Neural cell (in vitro differentiated cells): ENCODE measurements around the gene SMAD2. TPM values are rescaled to one million over a fixed set of nuclear protein-coding genes. Genes with fewer than 3 reads are reported as not detected.

Experiments used
- H2AFZ ChIP-seq: fragments of 200-600, 300-800 bp; sonication (generic), shearing (Covaris generic); 2 replicates; pipeline ENCODE4 v1.6.0; 2014; ENCODE audit warnings: low read depth, mild to moderate bottlenecking, antibody characterized with exemption, low read length, moderate library complexity
- H3F3A ChIP-seq: fragments of 200-600 bp; shearing (Covaris generic); 2 replicates; pipeline ENCODE4 v1.6.1; 2016; ENCODE audit warnings: mild to moderate bottlenecking, moderate library complexity, mixed read lengths, antibody characterized with exemption, low read length; ENCODE audit not compliant: insufficient read depth, poor library complexity, severe bottlenecking
- H3K27ac ChIP-seq: fragments of 200-600, 300-800 bp; sonication (generic), shearing (Covaris generic); 2 replicates; pipeline ENCODE4 v1.5.1; 2014; ENCODE audit warnings: mild to moderate bottlenecking, low read length, moderate library complexity
- H3K27me3 ChIP-seq: fragments of 300-800, 200-600 bp; sonication (generic), shearing (Covaris generic); 2 replicates; pipeline ENCODE4 v1.6.0; 2014; ENCODE audit warnings: mild to moderate bottlenecking, low read depth, low read length, moderate library complexity; ENCODE audit not compliant: insufficient read depth
- H3K36me3 ChIP-seq: fragments of 300-800, 200-600 bp; sonication (generic), shearing (Covaris generic); 2 replicates; pipeline ENCODE4 v1.5.1; 2014; ENCODE audit warnings: mild to moderate bottlenecking, antibody characterized with exemption, low read length, moderate library complexity; ENCODE audit not compliant: insufficient read depth
- H3K4me2 ChIP-seq: fragments of 300-800, 200-600 bp; sonication (generic), shearing (Covaris generic); 2 replicates; pipeline ENCODE4 v1.6.0; 2014; ENCODE audit warnings: mild to moderate bottlenecking, low read length
- H3K4me3 ChIP-seq: fragments of 300-800, 200-600 bp; sonication (generic), shearing (Covaris generic); 2 replicates; pipeline ENCODE4 v1.5.1; 2014; ENCODE audit warnings: mild to moderate bottlenecking, low read length, moderate library complexity
- H3K79me2 ChIP-seq: fragments of 200-600 bp; shearing (Covaris generic); replicated peaks from 2 replicates; pipeline ENCODE4 v1.6.0; 2014; ENCODE audit warnings: mild to moderate bottlenecking, low read length, moderate library complexity; ENCODE audit not compliant: insufficient read depth
- H3K9ac ChIP-seq: fragments of 300-800, 200-600 bp; sonication (generic), shearing (Covaris generic); 2 replicates; pipeline ENCODE4 v1.6.1; 2016; ENCODE audit warnings: mild to moderate bottlenecking, low read length, mixed read lengths
- H3K9me2 ChIP-seq: fragments of 200-600 bp; shearing (Covaris generic); 2 replicates; pipeline ENCODE4 v1.6.1; 2016; ENCODE audit warnings: mild to moderate bottlenecking, low read length, mixed read lengths; ENCODE audit not compliant: insufficient read depth
- H3K9me3 ChIP-seq: fragments of 200-600, 300-800 bp; sonication (generic), shearing (Covaris generic); 2 replicates; pipeline ENCODE4 v1.6.1; 2016; ENCODE audit warnings: mild to moderate bottlenecking, mixed run types, low read length, moderate library complexity, mixed read lengths
- H4K20me1 ChIP-seq: fragments of 200-600 bp; shearing (Covaris generic); 2 replicates; pipeline ENCODE4 v1.6.1; 2016; ENCODE audit warnings: mild to moderate bottlenecking, mixed run types; ENCODE audit not compliant: insufficient read depth
- CTCF ChIP-seq: fragments of 450-650 bp; IDR thresholded peaks from 2 replicates; pipeline ENCODE4 v1.5.1; 2014; ENCODE audit warnings: antibody characterized with exemption, mild to moderate bottlenecking, moderate library complexity; ENCODE audit not compliant: poor library complexity, severe bottlenecking
- EP300 ChIP-seq: fragments of 450-650 bp; conservative IDR thresholded peaks from 2 replicates; pipeline ENCODE4 v1.6.1; 2014; ENCODE audit warnings: antibody characterized with exemption, mild to moderate bottlenecking, moderate library complexity; ENCODE audit not compliant: poor library complexity, severe bottlenecking
- EZH2 ChIP-seq: fragments of 200-600, 300-800 bp; shearing (Covaris generic), sonication (generic); IDR thresholded peaks from 2 replicates; pipeline ENCODE4 v1.6.1; 2014; ENCODE audit warnings: antibody characterized with exemption, low read length, borderline replicate concordance, mild to moderate bottlenecking; ENCODE audit not compliant: insufficient read depth, poor library complexity, severe bottlenecking
- MXI1 ChIP-seq: fragments of 450-650 bp; conservative IDR thresholded peaks from 2 replicates; pipeline ENCODE4 v1.6.1; 2014; ENCODE audit warnings: antibody characterized with exemption, mild to moderate bottlenecking; ENCODE audit not compliant: poor library complexity, severe bottlenecking
- POLR2AphosphoS5 ChIP-seq: IDR thresholded peaks from 2 replicates; pipeline ENCODE4 v1.6.1; 2012
- RAD21 ChIP-seq: fragments of 450-650 bp; conservative IDR thresholded peaks from 2 replicates; pipeline ENCODE4 v1.6.1; 2014; ENCODE audit warnings: antibody characterized with exemption, mild to moderate bottlenecking, moderate library complexity
- REST ChIP-seq: IDR thresholded peaks from 2 replicates; pipeline ENCODE4 v1.6.1; 2012; ENCODE audit warnings: borderline replicate concordance
- SMC3 ChIP-seq: fragments of 450-650 bp; conservative IDR thresholded peaks from 2 replicates; pipeline ENCODE4 v1.6.1; 2014; ENCODE audit warnings: antibody characterized with exemption, mild to moderate bottlenecking, moderate library complexity; ENCODE audit not compliant: poor library complexity
- TAF1 ChIP-seq: IDR thresholded peaks from 2 replicates; pipeline ENCODE4 v1.6.1; 2012; ENCODE audit warnings: low read depth
- polyA plus RNA-seq: library from polyadenylated mRNA; depleted of rRNA; stranded (reverse); fragments of >200 nt; gene quantifications from 2 replicates; pipeline ENCODE4 v1.2.3, GENCODE V29; 2014

SMAD2 gene
- polyA plus RNA-seq, 1 donor from 2014 or later: 64.7 TPM

- Histone ChIP-seq H3K36me3 (no peaks in the 10 kb centered on the region), H3K79me2 (no peaks in the 10 kb centered on the region), H3F3A (no peaks in the 10 kb centered on the region), H4K20me1 (no peaks in the 10 kb centered on the region), H2AFZ (no peak overlapping the region), H3K9me2 (no peaks in the 10 kb centered on the region), H3K4me2 (no peak overlapping the region), H3K9me3 (no peaks in the 10 kb centered on the region), H3K27ac (no peak overlapping the region), H3K27me3 (no peaks in the 10 kb centered on the region), H3K9ac (no peak overlapping the region), H3K4me3 (no peak overlapping the region)
- TF ChIP-seq REST: no peak
Measured at GRCh38 chr18:47826157-47827074, 104.0 kb downstream of the SMAD2 start.

GRCh38 chr18:47821314-47821713 lies 109.1 kb downstream of the SMAD2 start:
- Histone ChIP-seq H3K9me3 (no peaks in the 10 kb centered on the region), H3K9ac (no peak overlapping the region), H3K36me3 (no peaks in the 10 kb centered on the region), H3K27me3 (no peaks in the 10 kb centered on the region), H3K27ac (no peak overlapping the region), H3K9me2 (no peaks in the 10 kb centered on the region), H3K79me2 (no peaks in the 10 kb centered on the region), H4K20me1 (no peaks in the 10 kb centered on the region), H3K4me2 (no peak overlapping the region), H3F3A (no peaks in the 10 kb centered on the region), H3K4me3 (no peak overlapping the region), H2AFZ (no peak overlapping the region)
- TF ChIP-seq REST (no peak), POLR2AphosphoS5 (no peak), EP300 (no peak), SMC3 (no peak), TAF1 (no peak), EZH2 (no peak), CTCF (no peak), MXI1 (no peak), RAD21 (no peak)
